HEK293 (cell line): Measurements from ENCODE around the gene SP140L.

Source experiments
- CTCF ChIA-PET: fragments of 350-600 bp; formaldehyde crosslinking; extraction: SDS; loops from one replicate; lab custom pipeline; 2021; ENCODE audit warnings: antibody characterized with exemption; lab: Yijun Ruan, JAX
- POLR2A ChIA-PET: fragments of 300-600 bp; formaldehyde crosslinking; extraction: SDS; loops from one replicate; lab custom pipeline; 2020; ENCODE audit warnings: antibody characterized with exemption, inconsistent platforms; lab: Yijun Ruan, JAX
- H3K27ac ChIP-seq: fragments of 200-500 bp; sonication (Bioruptor generic); 2 replicates; pipeline ENCODE4 v1.5.1; 2014; ENCODE audit warnings: low read depth, low read length, control low read depth, inconsistent platforms; ENCODE audit errors: extremely low read depth
- H3K36me3 ChIP-seq, 2 experiments: fragments of 200-500 bp in 1 of 2; sonication (Bioruptor generic) in 1 of 2; 1 replicate in 1 of 2; 2 replicates in 1 of 2; pipeline ENCODE4 v1.5.1; 2014 to 2017; ENCODE audit warnings: inconsistent platforms in 2 of 2, low read length in 2 of 2; ENCODE audit not compliant: control insufficient read depth in 2 of 2, insufficient read depth in 1 of 2
- H3K4me1 ChIP-seq: fragments of 200-500 bp; sonication (Bioruptor generic); 2 replicates; pipeline ENCODE4 v1.5.1; 2014; ENCODE audit warnings: mild to moderate bottlenecking, low read length, inconsistent platforms; ENCODE audit not compliant: control insufficient read depth, insufficient read depth
- H3K4me3 ChIP-seq: 2 replicates; pipeline ENCODE4 v1.5.1; 2011; ENCODE audit warnings: low read depth, mild to moderate bottlenecking, control low read depth, low read length, moderate library complexity
- H3K9me3 ChIP-seq: fragments of 200-500 bp; sonication (Bioruptor generic); 2 replicates; pipeline ENCODE4 v1.5.1; 2014; ENCODE audit warnings: low read depth, low read length, inconsistent platforms; ENCODE audit not compliant: control insufficient read depth, insufficient read depth
- GFI1B ChIP-seq: fragments of 450-650 bp; formaldehyde crosslinking; IDR thresholded peaks from 2 replicates; pipeline ENCODE4 v1.5.1; 2016; ENCODE audit warnings: missing biosample characterization, missing genetic modification characterization
- KLF7 ChIP-seq: fragments of 450-650 bp; formaldehyde crosslinking; IDR thresholded peaks from 2 replicates; pipeline ENCODE4 v1.5.1; 2016; ENCODE audit warnings: missing biosample characterization, missing genetic modification characterization, borderline replicate concordance
- KLF8 ChIP-seq: fragments of 450-650 bp; formaldehyde crosslinking; IDR thresholded peaks from 2 replicates; pipeline ENCODE4 v1.5.1; 2016; ENCODE audit warnings: missing biosample characterization, missing genetic modification characterization
- REST ChIP-seq: fragments of 450-650 bp; formaldehyde crosslinking; IDR thresholded peaks from 2 replicates; pipeline ENCODE4 v1.5.1; 2016; ENCODE audit warnings: missing biosample characterization, missing genetic modification characterization
- WT1 ChIP-seq: fragments of 450-650 bp; formaldehyde crosslinking; IDR thresholded peaks from 2 replicates; pipeline ENCODE4 v1.5.1; 2016; ENCODE audit warnings: missing biosample characterization, missing genetic modification characterization
- ZFP37 ChIP-seq: fragments of 450-650 bp; formaldehyde crosslinking; IDR thresholded peaks from 2 replicates; pipeline ENCODE4 v1.5.1; 2016; ENCODE audit warnings: missing biosample characterization, missing genetic modification characterization
- ZFP69B ChIP-seq: fragments of 450-650 bp; formaldehyde crosslinking; IDR thresholded peaks from 2 replicates; pipeline ENCODE4 v1.5.1; 2016; ENCODE audit warnings: missing biosample characterization, missing genetic modification characterization
- ZIC2 ChIP-seq: fragments of 450-650 bp; formaldehyde crosslinking; IDR thresholded peaks from 2 replicates; pipeline ENCODE4 v1.5.1; 2016; ENCODE audit warnings: missing biosample characterization, missing genetic modification characterization
- ZNF132 ChIP-seq: fragments of 450-650 bp; formaldehyde crosslinking; IDR thresholded peaks from 2 replicates; pipeline ENCODE4 v1.5.1; 2017; ENCODE audit warnings: missing biosample characterization, missing genetic modification characterization, borderline replicate concordance
- ZNF138 ChIP-seq: fragments of 450-650 bp; formaldehyde crosslinking; IDR thresholded peaks from 2 replicates; pipeline ENCODE4 v1.5.1; 2016; ENCODE audit warnings: missing biosample characterization, missing genetic modification characterization, borderline replicate concordance
- ZNF175 ChIP-seq: fragments of 450-650 bp; formaldehyde crosslinking; IDR thresholded peaks from 2 replicates; pipeline ENCODE4 v1.5.1; 2016; ENCODE audit warnings: missing biosample characterization, missing genetic modification characterization
- ZNF202 ChIP-seq: fragments of 450-650 bp; formaldehyde crosslinking; IDR thresholded peaks from 2 replicates; pipeline ENCODE4 v1.5.1; 2016; ENCODE audit warnings: missing biosample characterization, missing genetic modification characterization, borderline replicate concordance
- ZNF280C ChIP-seq: fragments of 450-650 bp; formaldehyde crosslinking; IDR thresholded peaks from 2 replicates; pipeline ENCODE4 v1.5.1; 2016; ENCODE audit warnings: missing biosample characterization, missing genetic modification characterization
- ZNF335 ChIP-seq: fragments of 450-650 bp; formaldehyde crosslinking; conservative IDR thresholded peaks from 2 replicates; pipeline ENCODE4 v1.5.1; 2016; ENCODE audit warnings: missing biosample characterization, missing genetic modification characterization
- ZNF548 ChIP-seq: fragments of 450-650 bp; formaldehyde crosslinking; IDR thresholded peaks from 2 replicates; pipeline ENCODE4 v1.5.1; 2016; ENCODE audit warnings: missing biosample characterization, missing genetic modification characterization
- ZNF792 ChIP-seq: fragments of 450-650 bp; formaldehyde crosslinking; IDR thresholded peaks from 2 replicates; pipeline ENCODE4 v1.5.1; 2016; ENCODE audit warnings: missing biosample characterization, missing genetic modification characterization
- ZSCAN16 ChIP-seq: fragments of 450-650 bp; formaldehyde crosslinking; IDR thresholded peaks from 2 replicates; pipeline ENCODE4 v1.5.1; 2016; ENCODE audit warnings: missing biosample characterization, missing genetic modification characterization
- ZSCAN5A ChIP-seq: fragments of 450-650 bp; formaldehyde crosslinking; IDR thresholded peaks from 2 replicates; pipeline ENCODE4 v1.5.1; 2016; ENCODE audit warnings: missing biosample characterization, missing genetic modification characterization
- TF ChIP-seq, protein P1 (sequence below): fragments of 450-650 bp; formaldehyde crosslinking; IDR thresholded peaks from 2 replicates; pipeline ENCODE4 v1.5.1; 2016; ENCODE audit warnings: missing biosample characterization, missing genetic modification characterization

Gene SP140L

DNA sequence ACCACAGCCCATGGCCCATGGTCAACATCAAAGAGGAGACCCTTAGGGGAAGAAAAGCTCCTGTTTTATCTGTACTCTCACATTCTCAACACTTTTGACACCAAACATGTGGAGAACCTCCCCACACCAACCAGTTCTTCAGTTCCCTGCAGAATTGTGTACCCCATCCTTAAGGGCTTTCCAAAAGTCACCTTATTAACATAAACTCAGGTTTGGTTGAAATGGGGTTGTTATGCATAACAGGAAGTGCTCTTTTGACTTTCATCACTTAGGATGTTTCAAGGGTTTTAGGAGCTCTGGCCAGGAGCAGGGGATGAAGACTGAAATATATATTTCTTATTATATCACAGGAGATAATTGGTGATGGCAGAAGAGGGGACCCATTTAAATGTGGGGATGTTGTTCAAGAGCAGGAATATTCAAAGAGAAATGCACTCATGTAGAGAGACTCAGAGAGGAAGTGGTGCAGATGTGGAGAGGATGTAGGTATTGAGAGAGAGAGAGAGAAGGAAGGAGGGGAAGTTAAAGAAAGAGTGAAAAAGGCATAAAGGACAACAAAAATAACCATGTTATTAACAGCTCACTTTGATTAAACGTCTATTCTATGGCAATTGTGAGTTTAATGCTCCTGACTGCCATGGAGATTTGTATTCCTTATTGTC is 35.2 kb downstream of the SP140L start:
- Histone ChIP-seq H3K9me3 (no peaks in the 10 kb centered on the region), H3K36me3 (peaks cover 0 to 44% of the 10 kb centered on the region in 2 experiments; a peak in 1 of 3 replicates), H3K27ac (no peak overlapping the region), H3K4me1 (no peaks in the 10 kb centered on the region), H3K4me3 (no peak overlapping the region)
- ChIA-PET CTCF (no interaction called here), POLR2A (no interaction called here)
- TF ChIP-seq REST (tag by site-specific recombination) (no peak), ZIC2 (tag by site-specific recombination) (no peak), KLF8 (no peak), ZNF132 (tag by site-specific recombination) (no peak), ZSCAN16 (tag by site-specific recombination) (no peak), ZNF548 (tag by site-specific recombination) (no peak), ZNF138 (tag by site-specific recombination) (no peak), ZNF280C (tag by site-specific recombination) (no peak), ZNF202 (tag by site-specific recombination) (no peak), ZNF175 (tag by site-specific recombination) (no peak), ZSCAN5A (no peak), KLF7 (tag by site-specific recombination) (no peak), ZNF792 (tag by site-specific recombination) (no peak), WT1 (tag by site-specific recombination) (no peak), ZFP69B (tag by site-specific recombination) (no peak), ZFP37 (tag by site-specific recombination) (no peak), ZNF335 (no peak), GFI1B (tag by site-specific recombination) (no peak)
- TF ChIP-seq, protein P1, sequence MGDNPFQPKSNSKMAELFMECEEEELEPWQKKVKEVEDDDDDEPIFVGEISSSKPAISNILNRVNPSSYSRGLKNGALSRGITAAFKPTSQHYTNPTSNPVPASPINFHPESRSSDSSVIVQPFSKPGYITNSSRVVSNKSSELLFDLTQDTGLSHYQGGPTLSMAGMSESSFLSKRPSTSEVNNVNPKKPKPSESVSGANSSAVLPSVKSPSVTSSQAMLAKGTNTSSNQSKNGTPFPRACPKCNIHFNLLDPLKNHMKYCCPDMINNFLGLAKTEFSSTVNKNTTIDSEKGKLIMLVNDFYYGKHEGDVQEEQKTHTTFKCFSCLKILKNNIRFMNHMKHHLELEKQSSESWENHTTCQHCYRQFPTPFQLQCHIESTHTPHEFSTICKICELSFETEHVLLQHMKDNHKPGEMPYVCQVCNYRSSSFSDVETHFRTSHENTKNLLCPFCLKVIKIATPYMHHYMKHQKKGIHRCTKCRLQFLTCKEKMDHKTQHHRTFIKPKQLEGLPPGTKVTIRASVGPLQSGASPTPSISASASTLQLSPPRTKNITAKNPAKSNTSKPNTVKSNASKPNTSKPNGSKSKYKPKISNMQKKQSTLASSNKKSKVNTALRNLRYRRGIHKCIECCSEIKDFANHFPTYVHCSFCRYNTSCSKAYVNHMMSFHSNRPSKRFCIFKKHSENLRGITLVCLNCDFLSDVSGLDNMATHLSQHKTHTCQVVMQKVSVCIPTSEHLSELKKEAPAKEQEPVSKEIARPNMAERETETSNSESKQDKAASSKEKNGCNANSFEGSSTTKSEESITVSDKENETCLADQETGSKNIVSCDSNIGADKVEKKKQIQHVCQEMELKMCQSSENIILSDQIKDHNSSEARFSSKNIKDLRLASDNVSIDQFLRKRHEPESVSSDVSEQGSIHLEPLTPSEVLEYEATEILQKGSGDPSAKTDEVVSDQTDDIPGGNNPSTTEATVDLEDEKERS, result no peak
